IPS-NIHi7 (cell line): ENCODE results near the gene AMIGO1.

ENCODE experiments used
- DNase-seq: peaks from one replicate; pipeline ENCODE4 v3.0.0; 2012; ENCODE audit warnings: mixed read lengths; ENCODE audit errors: extremely low spot score

AMIGO1 gene, protein sequence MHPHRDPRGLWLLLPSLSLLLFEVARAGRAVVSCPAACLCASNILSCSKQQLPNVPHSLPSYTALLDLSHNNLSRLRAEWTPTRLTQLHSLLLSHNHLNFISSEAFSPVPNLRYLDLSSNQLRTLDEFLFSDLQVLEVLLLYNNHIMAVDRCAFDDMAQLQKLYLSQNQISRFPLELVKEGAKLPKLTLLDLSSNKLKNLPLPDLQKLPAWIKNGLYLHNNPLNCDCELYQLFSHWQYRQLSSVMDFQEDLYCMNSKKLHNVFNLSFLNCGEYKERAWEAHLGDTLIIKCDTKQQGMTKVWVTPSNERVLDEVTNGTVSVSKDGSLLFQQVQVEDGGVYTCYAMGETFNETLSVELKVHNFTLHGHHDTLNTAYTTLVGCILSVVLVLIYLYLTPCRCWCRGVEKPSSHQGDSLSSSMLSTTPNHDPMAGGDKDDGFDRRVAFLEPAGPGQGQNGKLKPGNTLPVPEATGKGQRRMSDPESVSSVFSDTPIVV

DNA sequence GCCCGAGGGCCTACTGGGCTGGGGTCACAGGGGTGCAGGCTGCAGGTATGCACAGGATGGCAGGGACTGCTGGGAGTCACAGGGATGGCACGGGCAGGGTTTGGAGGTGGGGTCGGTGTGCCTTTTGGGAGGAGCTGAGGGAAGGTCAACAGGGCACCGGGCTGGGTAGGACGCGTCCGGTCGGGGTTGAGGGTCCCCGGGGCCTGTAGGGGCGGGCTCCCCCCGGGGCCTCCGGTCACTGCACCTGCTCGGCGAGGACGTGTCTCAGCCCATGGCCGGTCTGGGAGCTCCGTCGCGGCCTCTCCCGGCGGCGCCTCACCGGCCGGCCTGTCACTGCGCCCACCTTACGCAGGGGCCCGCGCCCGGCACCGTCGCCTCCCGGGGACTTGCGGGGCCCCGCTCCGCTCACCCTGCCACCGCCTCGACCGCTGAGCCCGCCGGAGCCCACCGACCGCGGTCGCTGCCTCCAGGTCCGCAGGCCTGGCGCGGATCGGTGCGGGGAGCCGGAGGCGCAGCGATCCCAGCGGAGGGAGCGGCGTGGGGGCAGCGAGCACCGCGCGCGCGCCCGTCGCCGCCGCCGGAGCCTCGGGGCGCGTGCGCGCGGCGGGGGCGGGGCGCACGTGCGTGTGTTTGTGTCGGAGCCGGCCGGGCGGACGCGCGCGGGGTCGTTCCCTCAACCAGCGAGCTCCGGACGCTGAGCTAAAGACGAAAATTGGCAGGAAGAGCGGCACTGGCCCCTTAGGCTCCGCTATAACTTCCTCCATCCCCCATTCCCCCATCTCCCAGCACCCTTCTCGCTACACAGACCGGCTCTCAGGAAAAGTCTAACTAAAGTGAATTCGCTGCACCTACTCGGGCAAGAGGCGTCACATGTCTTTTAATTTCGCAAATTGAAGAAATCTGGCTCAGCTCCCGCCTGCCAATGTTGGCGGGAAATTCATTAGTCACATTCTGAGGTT is at the start of gene AMIGO1:
Gene AMIGO1 (minus strand): TSS at position 552 of the 959 bp plus-strand sequence. CDS start 815 bp downstream, outside the sequence.
- peak; percentile 86 for DNase-seq

DNA sequence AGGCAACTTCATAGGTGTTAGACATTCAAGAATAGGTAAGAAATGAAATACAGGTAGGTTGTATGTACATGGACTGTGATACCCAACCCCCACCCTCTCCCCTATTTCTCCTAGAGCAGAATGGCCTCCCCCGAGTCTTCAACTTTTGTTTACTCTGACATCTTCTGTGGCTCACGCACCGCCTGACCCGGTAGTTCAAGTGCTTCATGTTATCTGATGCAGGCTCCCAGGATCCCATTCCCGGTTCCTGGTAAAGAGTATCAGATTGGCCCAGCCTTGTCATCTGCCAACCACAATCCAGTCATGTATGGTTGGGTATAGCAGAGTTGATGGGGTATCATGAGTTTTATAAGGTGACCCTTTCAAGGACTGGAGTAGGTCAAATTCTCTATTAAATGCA is 48.0 kb upstream of the AMIGO1 start:
- DNase-seq = no peak

- DNase-seq = no peak
These were observed 47.0 kb upstream of the AMIGO1 start for GRCh38 chr1:109556563-109556962.

DNA sequence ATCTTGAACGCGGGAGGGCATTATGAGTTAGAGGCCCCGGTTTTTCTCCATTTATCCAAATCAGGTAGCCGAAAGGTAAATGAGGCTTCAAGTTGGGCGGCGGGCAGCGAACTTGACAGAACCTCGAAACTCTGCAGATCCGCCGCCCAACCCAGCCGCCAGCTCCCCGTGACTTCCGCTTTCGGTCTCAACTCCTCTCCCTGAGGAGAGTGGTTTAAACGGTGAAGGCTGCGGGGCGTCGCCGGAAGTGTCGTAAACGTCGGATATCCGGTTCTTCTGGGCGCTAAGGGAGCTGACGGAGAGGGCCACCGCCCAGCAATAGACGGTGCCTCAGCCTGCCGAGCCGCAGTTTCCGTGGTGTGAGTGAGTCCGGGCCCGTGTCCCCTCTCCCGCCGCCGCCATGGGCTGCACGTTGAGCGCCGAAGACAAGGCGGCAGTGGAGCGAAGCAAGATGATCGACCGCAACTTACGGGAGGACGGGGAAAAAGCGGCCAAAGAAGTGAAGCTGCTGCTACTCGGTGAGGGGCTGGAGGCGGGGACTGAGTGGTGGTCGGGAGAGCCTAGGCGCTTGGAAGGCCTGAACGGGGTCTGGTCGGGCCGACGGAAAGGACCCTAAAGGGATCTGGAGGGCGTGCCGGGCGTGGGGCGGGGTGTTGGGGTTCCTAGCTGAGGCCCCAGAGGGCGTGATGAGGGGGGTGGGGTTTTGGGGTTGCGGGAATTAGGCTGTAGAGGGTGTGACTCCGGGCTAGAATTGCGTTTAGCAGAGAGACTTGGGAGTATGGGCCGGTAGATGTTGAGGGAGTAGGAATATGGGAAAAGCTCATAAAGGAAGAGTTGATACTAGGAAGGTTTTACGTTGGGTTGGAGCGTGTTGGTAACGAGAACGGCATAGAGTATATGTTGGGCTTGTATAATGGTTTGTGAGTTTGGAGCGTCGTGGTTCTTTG is 39.1 kb upstream of the AMIGO1 start, which contains the start of gene GNAI3:
Gene GNAI3 (plus strand): TSS at position 295 of the 947 bp plus-strand sequence. CDS start 106 bp downstream, at position 401.
- DNase-seq = peak; percentile 93

GRCh38 chr1:109547463-109548320 is 38.2 kb upstream of the AMIGO1 start:
- no peak for DNase-seq

DNA sequence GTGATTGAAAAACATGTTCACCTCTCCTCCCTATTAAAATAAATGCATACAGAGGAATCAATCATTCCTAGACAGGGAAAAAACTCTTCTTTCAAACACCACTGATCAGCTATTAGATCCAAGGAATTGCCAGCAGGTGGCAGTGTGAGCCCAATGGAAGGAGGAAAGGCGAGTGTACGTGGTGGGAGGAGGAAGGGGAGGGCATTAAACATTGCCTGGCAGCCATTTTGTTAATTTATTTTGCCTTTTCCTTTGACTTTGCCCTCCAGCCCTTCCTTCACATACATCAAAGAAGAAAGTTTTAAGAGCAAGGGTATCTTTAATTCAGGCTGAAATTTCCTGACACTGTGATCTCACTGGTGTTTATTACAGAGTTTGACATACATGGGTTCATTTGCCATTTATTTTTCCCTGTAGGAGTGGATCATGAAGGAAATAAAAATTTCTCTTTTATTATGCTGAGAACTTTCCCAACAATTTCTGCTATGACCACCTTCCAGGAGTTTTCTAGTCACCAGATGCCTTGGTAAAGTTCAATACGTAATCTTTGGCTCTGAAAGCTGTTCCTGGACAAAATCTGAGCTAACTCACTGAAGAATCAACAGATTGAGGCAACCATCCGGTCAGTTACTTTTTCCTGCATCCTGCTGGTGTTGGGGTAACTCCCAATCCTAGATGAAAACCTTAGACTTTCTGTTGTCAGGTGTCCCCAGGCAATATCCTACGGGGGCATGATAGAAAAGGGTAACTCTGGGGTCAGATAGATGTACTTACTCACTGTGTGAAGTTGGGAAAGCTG is 37.0 kb upstream of the AMIGO1 start:
- peak; percentile 90 for DNase-seq

DNA sequence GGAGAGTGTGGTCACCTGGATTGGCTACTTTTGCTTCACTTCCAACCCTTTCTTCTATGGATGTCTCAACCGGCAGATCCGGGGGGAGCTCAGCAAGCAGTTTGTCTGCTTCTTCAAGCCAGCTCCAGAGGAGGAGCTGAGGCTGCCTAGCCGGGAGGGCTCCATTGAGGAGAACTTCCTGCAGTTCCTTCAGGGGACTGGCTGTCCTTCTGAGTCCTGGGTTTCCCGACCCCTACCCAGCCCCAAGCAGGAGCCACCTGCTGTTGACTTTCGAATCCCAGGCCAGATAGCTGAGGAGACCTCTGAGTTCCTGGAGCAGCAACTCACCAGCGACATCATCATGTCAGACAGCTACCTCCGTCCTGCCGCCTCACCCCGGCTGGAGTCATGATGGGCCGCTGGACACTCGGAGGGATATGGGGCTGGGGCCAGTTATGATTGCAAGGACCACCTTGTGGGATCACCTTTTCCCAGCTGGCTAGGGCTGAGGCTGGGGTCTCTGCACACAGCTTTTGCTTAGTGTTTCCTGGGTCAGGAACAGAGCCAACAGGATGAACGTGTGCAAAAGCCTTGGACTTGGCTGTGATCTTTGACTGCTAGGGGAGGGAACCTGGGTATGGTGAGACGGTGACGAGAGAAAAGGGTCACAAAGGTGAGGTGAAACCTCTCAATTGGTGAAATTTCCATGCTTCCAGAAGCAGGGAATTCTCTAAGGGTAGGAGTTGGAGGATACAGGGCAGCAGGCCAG is 34.6 kb upstream of the AMIGO1 start:
- DNase-seq = no peak

- no peak for DNase-seq
These were observed 33.9 kb upstream of the AMIGO1 start for GRCh38 chr1:109543283-109543987.

- no peak for DNase-seq
These were observed 33.1 kb upstream of the AMIGO1 start for GRCh38 chr1:109542657-109543056.

GRCh38 chr1:109541102-109541501 is 31.6 kb upstream of the AMIGO1 start:
- no peak for DNase-seq

DNA sequence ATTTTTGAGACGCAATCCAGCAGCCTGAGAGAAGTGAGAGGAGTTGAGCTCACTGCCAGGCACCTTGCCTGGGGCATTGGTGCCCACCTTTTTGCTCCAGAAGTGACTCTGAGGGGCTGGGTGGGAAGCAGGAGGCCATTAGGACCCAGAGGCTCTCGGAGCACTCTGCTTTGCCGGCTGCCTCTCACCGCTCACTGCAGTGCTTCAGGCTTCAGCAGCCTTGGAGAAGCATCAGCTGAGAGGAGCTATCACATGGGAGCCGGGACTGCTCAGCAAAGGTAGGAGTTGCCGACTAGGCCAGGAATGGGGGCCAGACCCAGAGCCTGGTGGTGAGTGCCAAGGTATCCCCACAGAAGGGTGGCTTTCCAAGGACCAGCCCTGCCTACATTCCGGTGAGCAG is 30.1 kb upstream of the AMIGO1 start, which contains the start of gene GPR61:
Gene GPR61 (plus strand): TSS at position 197 of the 400 bp plus-strand sequence. CDS start 3,151 bp downstream, outside the sequence.
- DNase-seq = peak; percentile 18

- peak; percentile 6 for DNase-seq
These were observed 29.5 kb upstream of the AMIGO1 start for GRCh38 chr1:109538827-109539555.

DNA sequence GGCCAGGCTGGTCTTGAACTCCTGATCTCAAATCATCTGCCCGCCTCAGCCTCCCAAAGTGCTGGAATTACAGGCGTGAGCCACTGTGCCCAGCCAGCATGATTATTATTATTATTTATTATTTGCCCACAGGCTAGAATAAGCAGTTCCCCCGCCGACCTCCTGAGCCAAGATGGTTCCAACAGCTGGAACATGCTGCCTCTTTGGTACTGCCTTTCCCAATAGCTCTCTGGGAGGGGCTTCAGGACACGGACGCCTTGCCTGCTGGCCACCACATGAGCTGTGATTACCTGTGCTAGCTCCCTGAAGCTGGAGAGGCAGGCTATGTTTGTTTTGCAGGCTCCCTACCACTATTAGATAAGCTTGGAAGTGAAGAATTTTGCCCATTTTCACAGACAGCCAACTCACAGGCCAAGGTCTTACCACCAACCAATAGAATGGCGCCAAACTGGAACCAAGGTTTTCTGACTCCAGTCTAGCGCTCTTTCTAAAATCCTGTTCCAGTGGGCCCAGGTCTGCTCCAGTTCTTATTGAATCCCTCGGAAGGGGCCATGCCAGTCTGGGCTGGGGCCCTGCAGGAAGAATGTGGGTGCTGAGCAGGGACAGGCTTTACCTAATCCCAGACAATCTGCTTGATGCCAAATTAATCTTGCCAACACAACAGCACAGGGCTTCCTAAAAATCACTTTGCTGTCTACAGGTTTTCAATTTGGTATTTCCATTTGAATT is 28.1 kb upstream of the AMIGO1 start:
- DNase-seq = no peak

DNA sequence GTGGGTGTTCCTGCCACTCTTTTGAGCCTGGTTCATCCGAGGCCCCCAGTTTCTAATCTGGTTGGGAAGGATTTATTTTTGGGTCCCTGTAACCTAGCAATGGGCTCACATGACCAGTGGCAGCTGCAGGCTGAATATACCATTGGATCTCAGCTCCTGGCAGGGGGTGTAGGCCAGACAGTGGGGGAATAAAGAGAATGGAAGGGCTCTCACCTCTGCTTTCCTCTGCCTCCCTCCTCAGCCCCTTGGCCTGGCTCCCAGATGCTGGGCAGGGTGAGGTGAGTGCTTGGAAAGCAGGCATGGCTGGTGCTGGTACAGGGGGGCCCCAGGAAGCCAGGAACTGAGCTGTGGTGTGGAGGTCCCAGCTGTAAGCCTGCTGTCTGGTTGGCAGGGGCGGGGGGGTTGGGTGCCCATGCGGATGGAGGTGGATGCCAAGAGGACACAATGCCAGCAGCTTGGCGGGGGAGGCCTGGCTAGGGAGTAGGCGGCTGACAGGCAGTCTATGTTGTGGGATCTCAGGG is 26.5 kb upstream of the AMIGO1 start:
- DNase-seq = no peak

DNA sequence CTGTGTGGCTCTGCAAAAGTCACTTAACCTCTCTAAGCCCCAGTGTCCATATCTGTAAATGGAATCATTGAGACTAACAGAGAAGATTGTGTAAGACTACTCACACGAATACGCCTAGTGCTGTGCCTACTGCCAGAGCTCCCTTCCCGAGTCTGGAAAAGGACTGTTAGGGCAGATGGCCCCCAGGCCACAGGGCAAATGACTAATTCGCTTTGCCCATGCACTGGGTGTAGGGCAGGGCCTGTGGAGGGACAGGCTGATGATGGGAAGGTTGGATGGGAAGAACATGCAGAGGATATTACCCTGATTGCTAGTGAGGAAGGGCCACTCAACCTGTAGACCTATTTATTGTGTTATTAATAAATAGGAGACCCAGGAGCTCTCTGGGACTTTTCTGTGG is 26.0 kb upstream of the AMIGO1 start:
- no peak for DNase-seq

- DNase-seq = no peak
These were observed 24.9 kb upstream of the AMIGO1 start for GRCh38 chr1:109534307-109534858.
